Body of pancreas (tissue), 4 donors: ENCODE data around the gene TEPSIN. TPM values are rescaled to one million over a fixed set of nuclear protein-coding genes. Genes with fewer than 3 reads are reported as not detected.

ENCODE experiments used
- ATAC-seq: fragments of 150-250 bp; one replicate; pipeline ENCODE4 v1.9.1; 2016
- DNase-seq, 4 donors: peaks; one replicate each; pipeline ENCODE4 v3.0.0-alpha.2; 2019
- H3K27ac ChIP-seq, 4 donors: fragments of 200-600 bp; sonication (generic); 1 replicate in 3 of 4; 2 replicates in 1 of 4; pipeline versions ENCODE4 v1.5.1 to v1.6.1; 2016 to 2019; ENCODE audit warnings: mild to moderate bottlenecking in 1 of 4, mixed read lengths in 1 of 4, moderate library complexity in 1 of 4
- H3K27me3 ChIP-seq, 2 donors: fragments of 200-600 bp; sonication (generic); one replicate each; pipeline ENCODE4 v1.6.0; 2016; ENCODE audit warnings: mild to moderate bottlenecking in 1 of 2
- H3K36me3 ChIP-seq, 2 donors: fragments of 200-600 bp; sonication (generic); replicated peaks in 1 of 2; 2 replicates each; pipeline ENCODE4 v1.5.1; 2016; ENCODE audit warnings: low read depth in 2 of 2; ENCODE audit not compliant: insufficient read depth in 1 of 2
- H3K4me1 ChIP-seq: fragments of 200-600 bp; sonication (generic); one replicate; pipeline ENCODE4 v1.6.0; 2016
- H3K4me3 ChIP-seq, 2 donors: fragments of 200-600 bp; sonication (generic); 1 replicate in 1 of 2; 2 replicates in 1 of 2; pipeline ENCODE4 v1.5.1; 2016 to 2019
- H3K9me3 ChIP-seq, 3 donors: fragments of 200-600 bp; sonication (generic); 1 replicate in 2 of 3; 2 replicates in 1 of 3; pipeline ENCODE4 v1.5.1; 2016
- POLR2A ChIP-seq, 3 donors: fragments of 450-650 bp; IDR thresholded peaks; one replicate each; pipeline ENCODE4 v1.6.1; 2016; ENCODE audit warnings: antibody characterized with exemption in 3 of 3, mild to moderate bottlenecking in 2 of 3
- WGBS, 2 donors: methylation state at CpG; one replicate each; pipeline ENCODE4 v1.1.5; 2017; 5-methylcytosine and 5-hydroxymethylcytosine counted together
- intact Hi-C: fragments of 100-400 bp; cut with DNase I; formaldehyde crosslinking; loops from one replicate; pipeline ENCODE4 v1.15.1; 2023
- total RNA-seq, 2 donors: library from RNA; depleted of rRNA; stranded (reverse); fragments of >200 nt; gene quantifications; one replicate each; pipeline ENCODE4 v1.1.0, GENCODE V29; 2016
- TF ChIP-seq, protein P1 (sequence below), 7 experiments: fragments of 450-650 bp in 4 of 7; fragments of 200-600 bp in 3 of 7; sonication (generic) in 3 of 7; IDR thresholded peaks; one replicate each; pipeline ENCODE4 v1.5.1; 2016 to 2019; ENCODE audit warnings: antibody characterized with exemption in 7 of 7

TEPSIN gene
- total RNA-seq, 2 donors from 2014 or later = 31.9 to 102 TPM

DNA sequence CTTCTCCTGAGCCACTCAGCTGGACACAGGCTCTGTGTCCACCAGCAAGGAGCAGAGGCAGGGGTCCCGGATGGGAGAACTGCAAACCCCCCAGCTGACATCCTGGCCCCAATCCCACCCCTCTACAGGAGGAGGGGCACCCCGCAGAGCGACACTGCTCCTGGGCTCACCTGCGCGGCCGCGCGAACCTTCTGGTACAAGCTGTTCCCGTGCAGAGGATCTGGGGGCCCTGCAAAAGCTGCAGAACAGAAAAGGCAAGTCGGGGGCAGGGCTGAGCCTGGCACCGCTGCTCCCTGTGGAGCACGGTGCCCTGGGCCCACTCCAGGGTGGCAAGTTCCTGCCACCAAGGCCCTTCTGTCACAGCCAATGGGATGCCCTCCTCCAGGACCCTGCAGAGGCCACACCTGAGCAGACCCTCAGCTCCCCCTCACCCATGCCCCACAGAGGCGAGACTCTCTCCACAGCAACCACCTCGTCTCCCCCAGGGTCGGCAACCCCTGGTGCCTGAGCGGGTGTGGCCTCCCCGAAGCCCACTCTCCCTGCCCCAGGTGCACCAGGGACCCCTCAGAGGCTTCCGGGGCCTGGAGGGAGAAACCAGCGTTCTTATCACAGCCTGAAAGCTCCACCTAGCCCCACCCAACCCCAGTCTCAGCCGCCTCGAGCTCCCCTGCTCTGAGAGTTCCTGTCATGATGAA, 4.9 kb downstream of the TEPSIN start:
- peaks cover 19% of the 10 kb centered on the region for H3K4me1 ChIP-seq
- 88 to 89% methylated on average over 12 to 19 of the region's 21 CpGs for WGBS, 2 donors
- no peaks in the 10 kb centered on the region for H3K27me3 ChIP-seq
- H3K9me3 ChIP-seq = no peaks in the 10 kb centered on the region
- no peak for ATAC-seq
- TF ChIP-seq, protein P1, sequence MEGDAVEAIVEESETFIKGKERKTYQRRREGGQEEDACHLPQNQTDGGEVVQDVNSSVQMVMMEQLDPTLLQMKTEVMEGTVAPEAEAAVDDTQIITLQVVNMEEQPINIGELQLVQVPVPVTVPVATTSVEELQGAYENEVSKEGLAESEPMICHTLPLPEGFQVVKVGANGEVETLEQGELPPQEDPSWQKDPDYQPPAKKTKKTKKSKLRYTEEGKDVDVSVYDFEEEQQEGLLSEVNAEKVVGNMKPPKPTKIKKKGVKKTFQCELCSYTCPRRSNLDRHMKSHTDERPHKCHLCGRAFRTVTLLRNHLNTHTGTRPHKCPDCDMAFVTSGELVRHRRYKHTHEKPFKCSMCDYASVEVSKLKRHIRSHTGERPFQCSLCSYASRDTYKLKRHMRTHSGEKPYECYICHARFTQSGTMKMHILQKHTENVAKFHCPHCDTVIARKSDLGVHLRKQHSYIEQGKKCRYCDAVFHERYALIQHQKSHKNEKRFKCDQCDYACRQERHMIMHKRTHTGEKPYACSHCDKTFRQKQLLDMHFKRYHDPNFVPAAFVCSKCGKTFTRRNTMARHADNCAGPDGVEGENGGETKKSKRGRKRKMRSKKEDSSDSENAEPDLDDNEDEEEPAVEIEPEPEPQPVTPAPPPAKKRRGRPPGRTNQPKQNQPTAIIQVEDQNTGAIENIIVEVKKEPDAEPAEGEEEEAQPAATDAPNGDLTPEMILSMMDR (IDR thresholded peaks at IDR 0.05) = no peak
- TF ChIP-seq POLR2A (IDR thresholded peaks at IDR 0.05) = no peak
- peaks cover 4 to 10% of the 10 kb centered on the region in 2 donors for H3K36me3 ChIP-seq
- H3K27ac ChIP-seq = no peak overlapping the region
- no peak for DNase-seq
- intact Hi-C loops = loop anchor here (10.0 kb wide), 1 partner anchor 89 kb away; no protein-coding TSS in a partner anchor
- no peak overlapping the region for H3K4me3 ChIP-seq

DNA sequence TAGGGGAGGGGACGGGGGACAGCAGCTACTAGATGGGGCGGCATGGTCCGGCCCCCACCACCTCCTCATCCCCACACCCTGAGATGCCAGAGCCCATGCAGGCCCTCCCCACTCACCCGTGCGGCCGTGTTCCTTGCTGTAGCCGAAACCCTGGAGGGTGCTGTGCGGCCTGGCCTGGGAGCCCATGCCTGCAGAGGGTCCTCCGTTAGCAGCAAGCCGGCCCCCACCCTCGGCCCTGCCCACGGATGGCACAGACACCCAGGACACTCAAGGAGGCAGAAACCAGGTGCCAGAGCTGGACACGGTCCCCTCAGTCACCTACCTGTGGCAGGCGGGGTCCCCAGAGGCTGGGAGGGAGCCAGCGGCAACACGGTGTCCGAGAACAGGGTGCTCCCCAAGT, 5.5 kb downstream of the TEPSIN start:
- DNase-seq (no peak), ATAC-seq (no peak)
- Histone ChIP-seq H3K27me3 (no peaks in the 10 kb centered on the region), H3K4me3 (no peak overlapping the region), H3K36me3 (peaks cover 4 to 10% of the 10 kb centered on the region in 2 donors), H3K9me3 (no peaks in the 10 kb centered on the region), H3K4me1 (peaks cover 17% of the 10 kb centered on the region), H3K27ac (no peak overlapping the region)
- intact Hi-C loops = loop anchor here (10.0 kb wide), 1 partner anchor 89 kb away; no protein-coding TSS in a partner anchor
- TF ChIP-seq POLR2A (IDR thresholded peaks at IDR 0.05) = no peak
- TF ChIP-seq, protein P1 (IDR thresholded peaks at IDR 0.05) = no peak
- WGBS, 2 donors = 92 to 100% methylated on average over 1 to 16 of the region's 17 CpGs

DNA sequence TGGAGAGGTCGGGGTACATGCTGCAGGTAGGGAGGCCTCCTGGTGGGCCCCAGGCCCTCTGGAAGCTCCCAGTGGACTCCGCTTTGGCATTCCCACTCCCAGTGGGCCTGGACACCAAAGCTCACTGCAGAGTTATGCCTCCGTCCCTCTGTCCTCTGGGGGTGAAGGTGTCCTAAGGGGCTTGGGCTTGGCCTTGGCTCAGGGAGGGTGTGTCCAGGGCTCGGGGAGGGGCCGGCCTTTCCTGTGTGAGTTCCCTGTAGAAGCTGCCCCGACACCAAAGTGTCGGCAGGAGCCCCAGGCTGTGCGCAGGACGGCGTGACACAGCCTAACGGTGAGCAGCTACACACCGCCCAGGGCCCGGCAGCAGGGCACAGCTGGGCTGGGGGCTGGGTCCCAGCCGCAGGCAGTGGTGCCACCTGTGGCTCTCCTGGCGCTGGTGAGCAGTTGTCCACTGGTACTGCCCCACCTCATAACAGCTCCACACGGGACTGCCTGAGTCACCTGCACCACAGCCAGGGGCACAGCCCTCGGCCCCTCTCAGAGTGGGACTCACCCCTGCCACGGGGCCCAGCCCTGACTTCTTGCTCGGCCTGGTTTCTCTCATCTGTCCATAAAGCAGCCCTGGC, 6.1 kb downstream of the TEPSIN start:
- no peak for ATAC-seq
- peaks cover 4 to 10% of the 10 kb centered on the region in 2 donors for H3K36me3 ChIP-seq

DNA sequence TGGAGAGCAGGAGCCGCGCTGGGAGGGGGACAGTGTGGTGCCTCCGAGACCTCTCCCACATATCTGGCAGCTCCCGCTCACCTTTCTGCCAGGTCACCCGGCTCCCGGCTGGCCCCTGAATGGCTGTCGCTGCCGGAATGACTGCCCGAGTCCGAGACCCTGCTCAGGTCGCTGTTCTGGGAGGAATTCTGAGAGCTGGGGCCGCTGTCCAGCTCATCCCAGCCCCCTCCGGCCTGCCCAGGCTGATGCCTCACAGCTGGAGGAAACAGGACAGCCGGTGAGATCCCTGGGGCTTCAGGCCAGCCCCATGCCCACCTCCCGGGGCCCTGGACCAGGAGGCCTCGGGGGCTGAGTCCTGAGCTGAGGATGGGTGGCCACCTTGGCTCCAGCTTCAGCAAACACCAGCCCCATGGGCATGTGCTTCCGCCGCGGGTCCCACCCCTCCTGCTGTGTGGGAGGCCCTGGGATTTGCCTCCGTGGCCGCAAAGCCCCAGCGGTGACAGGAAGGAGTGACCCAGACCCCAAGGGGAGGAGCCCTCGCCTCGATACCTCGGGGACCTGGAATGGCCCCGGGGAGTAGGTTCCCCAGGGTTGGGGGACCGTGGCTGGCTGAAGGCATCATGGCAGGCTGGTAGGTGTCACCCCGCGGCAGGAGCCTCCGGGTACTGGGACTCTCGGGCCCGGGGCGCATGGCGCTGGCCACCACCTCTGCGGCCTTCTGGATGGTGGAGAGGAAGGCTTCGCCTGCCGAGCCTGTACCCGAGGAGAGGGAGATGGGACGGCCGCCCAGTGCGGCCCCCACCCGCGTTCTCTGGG, 6.9 kb downstream of the TEPSIN start:
- Histone ChIP-seq H3K4me1 (peaks cover 4% of the 10 kb centered on the region), H3K27me3 (no peaks in the 10 kb centered on the region), H3K36me3 (peaks cover 4 to 10% of the 10 kb centered on the region in 2 donors), H3K27ac (no peak overlapping the region), H3K9me3 (no peaks in the 10 kb centered on the region), H3K4me3 (no peak overlapping the region)
- DNase-seq (no peak), ATAC-seq (no peak)
- TF ChIP-seq POLR2A (IDR thresholded peaks at IDR 0.05) = no peak
- TF ChIP-seq, protein P1 (IDR thresholded peaks at IDR 0.05) = no peak
- intact Hi-C loops = loop anchor here (10.0 kb wide), 1 partner anchor 87 kb away; no protein-coding TSS in a partner anchor
- WGBS, 2 donors = 92 to 96% methylated on average over 2 to 38 of the region's 43 CpGs

More for the DNA sequence above, 6.1 kb downstream of the TEPSIN start:
- Histone ChIP-seq H3K27me3 (no peaks in the 10 kb centered on the region), H3K4me3 (no peak overlapping the region), H3K27ac (no peak overlapping the region), H3K4me1 (peaks cover 11% of the 10 kb centered on the region), H3K9me3 (no peaks in the 10 kb centered on the region)
- intact Hi-C loops = loop anchor here (10.0 kb wide), 1 partner anchor 88 kb away; no protein-coding TSS in a partner anchor
- 91 to 92% methylated on average over 6 to 15 of the region's 19 CpGs for WGBS, 2 donors
- no peak for TF ChIP-seq POLR2A (IDR thresholded peaks at IDR 0.05)
- TF ChIP-seq, protein P1 (IDR thresholded peaks at IDR 0.05) = no peak
- DNase-seq = no peak
